Ramos (cell line): Measurements from ENCODE around the gene FAU.
"Not testable (repeated sequence)": the region's sequence is repeated elsewhere in the genome, so short reads cannot be mapped to it uniquely, and the experiment has no call there.

Experiments used
- in situ Hi-C: fragments of 300-500 bp; cut with MboI; formaldehyde crosslinking; loops from one replicate; pipeline ENCODE4 v1.14.3; 2022; ENCODE audit warnings: low sequenced_read_pairs; ENCODE audit not compliant: unreplicated experiment

FAU gene

DNA sequence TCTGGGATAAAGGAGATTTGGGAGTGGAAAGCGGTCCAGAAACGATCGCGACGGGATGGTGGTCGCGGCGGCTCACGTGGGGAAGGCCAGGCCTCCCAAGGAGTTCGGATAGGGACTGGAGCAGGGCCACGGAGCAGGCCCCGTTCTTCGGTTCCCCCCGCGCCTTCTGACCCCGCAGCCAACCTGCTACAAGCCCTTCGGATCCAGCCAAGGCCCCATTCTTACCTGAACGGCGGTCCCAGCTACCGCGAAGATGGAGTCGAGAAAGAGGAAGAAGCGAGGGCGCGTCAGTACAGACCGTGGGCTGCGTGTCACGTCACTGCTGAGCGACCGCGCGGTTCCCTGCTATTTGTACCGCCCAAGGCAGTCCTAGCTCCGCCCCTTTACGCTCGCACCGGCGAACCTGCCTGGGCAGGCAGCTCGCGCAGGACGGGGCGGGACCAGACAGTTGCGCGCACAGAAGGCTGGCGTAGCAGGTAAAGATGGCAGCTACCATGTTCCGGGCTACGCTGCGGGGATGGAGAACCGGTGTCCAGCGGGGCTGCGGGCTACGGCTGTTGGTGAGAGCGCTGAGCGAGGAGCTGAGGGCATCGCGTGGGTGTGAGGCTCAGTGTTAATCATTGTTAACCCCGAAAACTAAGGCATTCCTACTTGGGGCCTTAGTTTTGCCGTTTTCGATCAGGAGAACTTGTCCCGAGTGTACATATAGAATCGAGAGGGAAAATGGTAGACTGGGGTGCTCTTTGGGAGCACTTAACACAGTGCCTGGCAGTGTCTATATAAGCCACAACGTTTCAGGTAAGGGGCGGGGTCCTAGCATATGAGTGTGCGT is at the start of gene FAU, which contains the start of gene MRPL49:
Gene FAU (minus strand): TSS at position 270 of the 832 bp plus-strand sequence. CDS start 321 bp downstream, outside the sequence.
Gene MRPL49 (plus strand): TSS at position 457 of the 832 bp plus-strand sequence. CDS start 26 bp downstream, at position 483.
- in situ Hi-C loops = no loop called here

DNA sequence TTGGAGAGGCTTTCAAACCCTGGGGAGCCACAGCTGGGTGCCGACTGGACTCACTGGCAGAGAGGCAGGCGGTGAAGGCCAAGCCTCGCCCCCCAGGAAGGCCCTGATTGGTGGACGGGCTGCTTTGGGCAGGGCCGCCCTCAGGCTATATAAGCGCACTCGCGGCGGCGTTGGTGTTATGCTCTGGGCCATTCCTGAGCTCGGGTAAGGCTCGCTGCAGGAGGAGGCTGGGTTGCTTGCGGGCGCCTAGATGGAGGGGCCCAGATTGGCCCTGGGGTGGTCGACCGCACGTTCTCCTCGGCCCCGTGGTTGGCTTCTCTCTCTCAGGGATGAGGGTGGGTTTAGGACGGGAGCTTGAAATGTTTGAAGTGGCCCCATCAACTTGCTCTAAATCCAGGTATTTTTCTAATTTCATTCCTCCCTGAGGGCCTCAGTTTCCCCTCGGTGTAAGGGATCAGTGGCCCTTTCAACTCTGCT is 48.2 kb upstream of the FAU start, which contains the start of gene SPDYC:
Gene SPDYC (plus strand): TSS at position 176 of the 477 bp plus-strand sequence. CDS start 1,125 bp downstream, outside the sequence.
- in situ Hi-C loops = no loop called here

DNA sequence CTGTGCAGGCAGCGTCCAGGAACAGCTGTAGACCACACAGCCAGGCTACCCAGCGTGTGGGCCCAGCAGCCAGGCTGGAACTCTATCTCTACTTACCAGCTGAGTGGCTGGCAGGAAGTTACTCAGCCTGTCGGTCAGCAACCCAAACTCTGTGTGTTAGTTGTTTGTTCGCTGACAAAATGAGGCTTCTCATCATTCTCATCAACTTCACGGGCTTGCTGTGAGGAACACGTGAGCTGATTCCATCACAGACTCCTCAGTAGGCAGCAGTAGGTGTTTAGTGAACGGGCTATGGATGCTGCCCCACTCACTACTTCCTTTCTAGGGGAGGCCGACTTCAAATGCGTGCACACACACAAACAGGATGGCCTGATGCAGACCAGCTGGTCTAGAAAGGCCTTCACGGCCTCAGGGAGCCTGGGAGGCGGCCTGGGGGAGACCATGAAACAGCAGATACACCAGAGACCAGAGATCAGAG is 47.3 kb upstream of the FAU start:
- in situ Hi-C loops = no loop called here

DNA sequence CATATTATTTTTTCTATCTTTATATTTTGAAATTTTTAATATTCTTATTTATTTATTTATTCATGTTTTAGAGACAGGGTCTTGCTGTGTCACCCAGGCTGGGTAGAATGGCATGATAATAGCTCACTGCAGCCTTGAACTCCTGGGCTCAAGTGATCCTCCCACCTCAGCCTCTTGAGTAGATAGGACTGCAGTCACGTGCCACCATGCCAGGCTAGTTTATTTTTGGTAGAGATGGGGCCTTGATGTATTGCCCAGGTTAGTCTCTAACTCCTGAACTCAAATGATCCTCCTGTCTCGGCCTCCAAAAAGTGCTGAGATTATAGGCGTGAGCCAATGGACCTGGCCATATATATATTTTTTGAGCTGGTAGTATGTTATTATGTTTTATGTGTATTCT is 45.7 kb upstream of the FAU start:
- in situ Hi-C loops = no loop called here

DNA sequence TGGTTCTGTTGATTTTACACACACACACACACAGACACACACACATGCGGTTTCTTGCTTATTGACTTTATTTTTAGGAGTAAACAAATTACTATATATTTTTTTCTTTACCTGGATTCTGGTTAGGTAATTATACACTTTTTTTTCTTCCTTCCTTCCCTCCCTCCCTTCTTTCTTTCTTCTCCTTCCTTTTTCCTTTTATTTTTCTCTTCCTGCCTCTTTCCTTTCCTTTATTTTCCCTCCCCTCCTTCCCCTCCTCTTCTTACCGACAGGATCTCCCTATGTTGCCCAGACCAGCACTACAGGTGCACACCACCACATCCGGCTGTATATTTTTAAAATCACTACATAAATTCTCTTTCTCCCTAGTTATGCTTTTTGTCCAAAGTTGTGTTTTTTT is 45.0 kb upstream of the FAU start:
- in situ Hi-C loops = no loop called here

DNA sequence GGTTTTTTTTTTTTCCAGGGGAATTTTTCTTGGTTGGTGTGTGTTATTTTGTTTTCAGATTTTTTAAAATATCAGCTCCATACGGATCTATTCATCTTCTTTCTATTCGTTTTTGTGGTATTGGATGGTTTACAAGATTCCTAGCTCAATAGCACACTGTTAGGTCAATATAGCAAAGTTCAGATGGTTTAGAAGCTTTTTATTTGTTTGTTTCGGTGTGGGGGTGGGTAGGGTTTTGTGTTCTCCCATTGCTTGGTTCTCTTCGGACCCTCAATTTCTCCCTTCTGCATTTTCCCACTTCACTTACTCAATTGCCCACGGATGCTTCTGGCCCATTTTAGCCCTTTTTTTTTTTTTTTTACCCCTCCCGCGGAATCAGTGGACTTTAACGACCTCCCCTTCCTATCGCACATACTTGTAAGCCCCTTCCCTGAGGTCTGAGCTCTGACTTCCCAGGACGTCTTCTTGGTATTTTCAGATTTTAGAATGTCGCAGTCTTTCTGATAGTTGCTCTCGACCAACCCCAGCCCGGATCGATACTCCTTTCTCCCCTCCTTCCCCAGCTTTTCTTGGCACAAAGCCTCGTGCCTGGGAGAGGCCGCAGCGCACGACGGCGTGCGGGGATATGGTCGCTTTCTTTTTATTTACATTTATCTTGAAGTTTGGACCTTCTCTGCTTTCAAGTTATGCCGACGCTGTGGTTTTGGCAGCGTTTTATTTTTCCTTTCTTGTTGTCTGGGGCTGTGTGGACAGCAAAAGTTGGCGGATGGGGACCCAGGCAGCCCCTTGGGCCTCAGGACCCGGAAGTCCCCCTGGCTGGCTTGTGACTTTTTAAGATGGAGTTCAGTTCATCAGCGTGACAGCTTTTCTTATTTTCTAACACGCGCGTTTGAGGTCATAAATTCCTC is 43.7 kb upstream of the FAU start:
- in situ Hi-C loops = no loop called here

DNA sequence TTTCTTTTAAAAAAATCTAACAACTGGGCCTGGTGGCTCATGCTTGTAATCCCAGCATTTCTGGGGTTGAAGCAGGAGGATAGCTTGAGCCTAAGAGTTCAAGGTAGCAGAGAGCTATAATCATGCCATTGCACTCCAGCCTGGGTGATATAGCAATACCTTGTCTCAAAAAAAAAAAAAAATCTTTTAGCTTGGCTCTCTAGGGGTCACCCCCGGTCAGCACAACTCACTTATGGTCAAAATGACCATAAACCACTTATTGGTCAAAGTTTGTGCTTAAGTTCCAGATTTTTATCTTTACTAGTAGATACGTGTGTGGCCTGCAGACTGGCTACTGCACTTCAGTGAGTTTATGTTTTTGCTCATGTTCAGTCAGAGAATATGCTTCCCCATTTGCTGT is 41.8 kb upstream of the FAU start:
- in situ Hi-C loops = no loop called here

DNA sequence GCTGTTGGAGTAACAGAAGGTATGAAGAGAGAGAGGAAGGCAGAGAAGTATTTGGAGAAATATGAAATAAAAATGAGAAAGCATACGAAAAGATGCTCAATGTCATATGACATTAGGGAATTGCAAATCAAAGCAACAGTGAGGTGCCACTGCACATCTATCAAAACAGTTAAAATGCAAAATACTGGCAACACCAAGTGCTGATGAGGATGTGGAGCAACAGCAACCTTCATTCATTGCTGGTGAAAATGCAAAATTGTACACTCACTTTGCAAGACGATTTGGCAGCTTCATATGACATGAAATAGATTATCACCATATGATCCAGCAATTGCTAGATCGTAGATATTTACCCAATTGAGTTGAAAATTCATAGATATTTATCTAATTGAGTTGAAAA is 38.7 kb upstream of the FAU start:
- in situ Hi-C loops = no loop called here

DNA sequence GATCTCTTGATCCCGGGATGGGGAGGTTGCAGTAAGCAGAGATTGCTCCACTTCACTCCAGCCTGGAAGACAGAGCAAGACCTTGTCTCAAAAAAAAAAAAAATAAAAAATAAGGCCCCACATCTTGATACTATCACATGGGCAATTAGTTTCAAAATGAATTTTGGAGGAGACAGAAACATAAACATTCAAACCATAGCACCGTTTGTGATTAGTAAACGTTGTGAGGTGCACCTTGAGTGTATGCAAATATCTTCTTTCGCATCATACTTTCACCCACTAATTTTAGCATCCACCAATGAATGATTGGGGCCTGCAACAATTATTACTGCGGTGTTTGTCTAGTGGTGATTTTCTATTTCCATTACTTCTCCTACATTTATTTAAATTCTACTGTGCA is 37.1 kb upstream of the FAU start:
- in situ Hi-C loops = no loop called here

DNA sequence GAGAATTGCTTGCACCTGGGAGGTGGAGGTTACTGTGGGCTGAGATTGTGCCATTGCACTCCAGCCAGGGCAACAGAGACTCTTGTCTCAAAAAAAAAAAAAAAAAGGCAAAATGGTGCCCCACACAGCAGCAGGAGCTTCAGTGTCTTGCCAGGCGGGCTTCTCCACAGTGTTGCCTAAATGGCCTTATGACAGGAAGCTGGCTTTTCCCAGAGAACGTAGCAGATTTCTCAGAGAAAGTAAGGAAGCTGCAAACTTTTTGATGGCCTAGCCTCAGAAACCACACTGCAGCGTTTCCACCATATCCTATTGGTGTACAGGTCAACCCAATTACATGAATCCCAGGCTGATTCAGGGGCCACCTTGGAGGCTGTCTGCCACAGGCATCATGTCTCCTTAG is 35.4 kb upstream of the FAU start:
- in situ Hi-C loops = no loop called here

DNA sequence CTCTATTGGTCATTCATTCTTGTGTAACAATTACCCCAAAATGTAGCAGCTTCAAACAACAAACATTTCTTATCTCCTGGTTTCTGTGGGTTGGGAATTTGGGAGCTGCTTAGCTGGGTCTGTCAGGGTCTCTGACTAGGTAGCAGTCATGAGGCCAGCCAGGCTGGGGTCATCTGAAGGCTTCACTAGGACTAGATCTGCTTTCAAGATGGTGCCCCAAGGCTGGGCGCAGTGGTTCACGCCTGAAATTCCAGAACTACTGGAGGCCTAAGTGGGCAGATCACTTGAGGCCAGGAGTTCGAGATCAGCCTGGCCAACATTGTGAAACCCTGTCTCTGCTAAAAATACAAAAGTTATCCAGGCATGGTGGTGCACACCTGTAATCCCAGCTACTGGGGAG is 35.0 kb upstream of the FAU start:
- in situ Hi-C loops = no loop called here

DNA sequence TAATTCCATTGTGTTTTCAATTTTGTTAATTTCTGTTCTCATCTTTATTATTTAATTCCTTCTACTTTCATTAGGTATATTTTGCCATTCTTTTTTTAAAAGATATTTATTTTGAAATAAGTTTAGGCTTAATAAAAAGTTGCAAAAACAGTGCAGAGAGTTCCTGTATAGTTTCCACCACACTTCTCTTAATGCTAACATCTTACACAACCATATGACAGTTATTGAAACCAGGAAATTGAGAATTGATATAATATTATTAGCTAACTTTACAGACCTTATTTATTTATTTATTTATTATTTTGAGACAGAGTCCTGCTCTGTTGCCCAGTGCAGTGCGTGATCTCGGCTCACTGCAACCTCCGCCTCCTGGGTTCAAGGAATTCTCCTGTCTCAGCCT is 34.3 kb upstream of the FAU start:
- in situ Hi-C loops = no loop called here

DNA sequence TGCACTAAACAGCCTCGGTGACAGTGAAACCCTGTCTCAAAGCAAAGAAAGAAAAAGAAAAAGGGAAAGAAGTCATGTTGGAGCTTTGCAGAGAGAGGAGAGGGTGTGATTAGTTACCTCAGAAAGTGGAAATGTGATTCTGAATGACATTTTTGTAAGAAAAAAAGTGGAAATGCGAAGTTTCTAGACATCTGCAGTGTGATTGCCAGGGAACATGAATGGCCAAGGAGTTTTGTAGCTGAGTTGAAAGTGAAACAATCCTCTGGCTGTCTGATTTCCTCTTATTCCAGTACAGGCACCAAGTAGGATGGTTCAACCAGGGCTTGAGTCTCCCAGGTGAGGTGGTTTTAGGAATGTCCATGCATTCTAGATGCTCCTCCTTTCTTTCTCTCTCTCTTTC is 30.2 kb upstream of the FAU start:
- in situ Hi-C loops = no loop called here

DNA sequence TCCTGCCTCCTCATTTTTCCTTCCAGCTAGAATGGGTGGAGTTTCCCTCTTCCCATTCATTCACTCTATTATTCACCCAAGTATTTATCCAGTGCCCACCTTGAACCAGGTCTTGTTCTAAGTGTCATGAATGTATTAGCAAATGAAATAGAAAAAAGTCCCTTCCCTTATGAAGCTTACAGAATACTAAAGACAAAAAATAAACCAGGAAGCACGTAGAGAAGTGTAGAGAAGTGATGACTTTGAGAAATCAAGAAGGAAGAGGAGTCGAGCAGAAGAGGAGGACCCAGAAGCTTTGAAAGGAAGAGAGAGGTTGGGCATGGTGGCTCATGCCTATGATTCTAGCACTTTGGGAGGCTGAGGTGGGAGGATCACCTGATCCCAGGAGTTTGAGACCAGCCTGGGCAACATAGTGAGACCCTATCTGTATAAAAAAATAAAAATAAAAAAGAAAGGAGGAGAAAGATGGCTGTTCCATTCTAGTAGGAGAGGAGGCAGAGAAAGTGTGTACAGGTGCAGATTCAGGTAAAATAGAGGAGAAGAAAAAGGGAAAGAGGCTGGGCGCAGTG is 29.5 kb upstream of the FAU start:
- in situ Hi-C loops = no loop called here

DNA sequence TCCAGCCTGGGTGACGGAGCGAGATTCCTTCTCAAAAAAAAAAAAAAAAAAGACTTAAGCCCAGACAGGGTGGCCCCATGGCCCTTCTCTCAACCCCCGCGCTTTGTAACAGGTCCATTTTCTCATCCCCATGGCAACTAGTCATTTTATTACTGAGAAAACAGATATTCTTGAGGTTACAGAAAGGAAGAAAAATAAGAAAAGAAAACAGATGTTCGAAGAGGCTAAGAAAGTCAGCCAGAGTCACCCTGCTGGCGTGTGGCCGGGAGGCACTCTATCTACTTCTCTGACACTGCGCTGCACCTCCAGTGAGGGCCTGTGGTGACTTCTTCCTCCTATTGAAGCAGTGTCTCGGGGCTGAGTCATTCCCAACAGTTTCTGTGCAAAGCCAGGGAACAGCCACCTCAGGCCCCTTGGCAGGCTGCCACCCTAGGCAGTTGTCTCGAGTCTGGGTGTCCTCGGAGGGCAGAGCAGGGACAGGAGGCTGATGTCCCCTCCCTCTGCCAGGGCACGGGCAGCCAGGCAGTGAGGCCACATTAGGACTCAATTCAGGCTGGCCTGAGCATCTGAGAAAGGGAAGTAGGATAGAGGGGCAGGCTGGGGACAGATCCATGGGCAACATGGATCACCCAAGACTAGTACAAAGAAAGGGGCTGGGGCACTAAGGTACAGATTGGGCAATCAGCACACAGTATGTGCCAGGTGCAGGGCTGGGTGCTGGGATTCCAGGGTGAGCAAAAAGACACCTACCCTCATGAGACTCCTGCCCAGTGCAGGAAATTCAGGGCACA is 28.8 kb upstream of the FAU start:
- in situ Hi-C loops = no loop called here

DNA sequence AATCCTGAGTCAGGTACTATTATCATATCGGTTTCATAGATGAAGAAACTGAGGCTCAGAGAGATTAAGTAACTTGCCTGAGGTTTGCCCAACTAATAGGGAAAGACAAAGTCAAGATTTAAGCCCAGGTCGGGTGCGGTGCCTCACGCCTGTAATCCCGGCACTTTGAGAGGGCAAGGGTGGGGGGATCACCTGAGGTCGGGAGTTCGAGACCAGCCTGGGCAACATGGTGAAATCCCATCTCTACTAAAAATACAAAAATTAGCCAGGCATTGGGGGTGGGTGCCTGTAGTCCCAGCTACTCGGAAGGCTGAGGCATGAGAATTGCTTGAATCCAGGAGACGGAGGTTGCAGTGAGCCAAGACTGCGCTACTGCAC is 28.2 kb upstream of the FAU start:
- in situ Hi-C loops = not testable (repeated sequence)

DNA sequence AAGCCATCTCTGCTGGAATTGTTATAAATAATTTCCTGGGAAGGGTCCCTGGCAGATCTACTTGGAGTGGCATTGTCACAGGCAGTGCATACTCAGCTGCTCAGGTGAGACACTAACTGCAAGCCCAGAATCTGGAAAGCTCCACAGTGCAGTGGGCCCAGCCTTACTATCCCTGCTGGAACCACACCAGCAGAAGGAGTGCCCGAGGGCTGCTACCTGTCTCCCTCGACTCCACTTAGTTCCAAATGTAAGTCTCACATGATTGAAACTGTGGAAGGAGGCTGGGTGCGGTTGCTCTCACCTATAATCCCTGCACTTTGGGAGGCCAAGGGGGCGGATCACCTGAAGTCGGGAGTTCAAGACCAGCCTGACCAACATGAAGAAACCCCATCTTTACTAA is 26.7 kb upstream of the FAU start:
- in situ Hi-C loops = loop anchor here (25.0 kb wide), 1 partner anchor 911 kb away; the partner anchor contains the start of genes DNAJC4, FKBP2, NUDT22 and PPP1R14B

DNA sequence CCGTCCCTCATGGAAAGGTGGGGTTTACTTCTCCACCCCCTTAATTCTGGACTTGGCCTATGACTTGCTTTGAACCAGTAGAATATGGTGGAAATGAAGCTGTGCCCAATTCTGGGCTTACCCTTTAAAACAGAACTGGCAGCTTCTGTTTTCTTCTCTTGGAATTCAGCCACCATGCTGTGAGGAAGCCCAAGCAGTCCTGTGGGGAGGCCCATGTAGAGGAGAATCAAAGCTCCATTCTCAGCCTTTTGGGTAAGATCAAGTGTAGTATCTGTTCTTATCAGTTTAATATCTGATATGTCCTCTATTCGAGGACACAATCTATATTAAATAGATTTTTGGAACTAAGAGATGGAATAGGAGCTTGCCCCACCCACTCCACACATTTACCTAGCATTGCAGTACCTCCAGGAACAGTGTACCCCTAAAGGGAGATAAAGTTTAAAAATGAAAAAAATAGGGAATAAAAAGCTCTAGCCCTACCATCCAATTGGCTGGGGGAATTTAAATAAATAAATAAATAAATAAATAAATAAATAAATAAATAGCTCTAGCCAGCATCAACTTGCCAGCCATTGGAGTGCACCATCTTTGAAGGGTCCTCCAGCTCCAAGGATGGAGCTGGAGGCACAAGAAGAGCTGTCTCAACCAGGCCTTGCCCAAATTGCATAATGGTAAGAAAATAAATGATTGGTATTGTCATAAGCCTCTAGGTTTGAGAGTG is 25.6 kb upstream of the FAU start:
- in situ Hi-C loops = loop anchor here (25.0 kb wide), 1 partner anchor 910 kb away; the partner anchor contains the start of genes DNAJC4, FKBP2, NUDT22 and PPP1R14B
